WTC11 (cell line): Measurements from ENCODE around the gene SLC5A8. TPM values are rescaled to one million over a fixed set of nuclear protein-coding genes. Genes with fewer than 3 reads are reported as not detected.

Experiments used
- ATAC-seq: fragments of 200-7000 bp; cut with Tn5 transposase; 2 replicates; pipeline ENCODE4 v1.10.0; 2021; ENCODE audit warnings: mild to moderate bottlenecking, moderate library complexity
- CTCF ChIA-PET: fragments of 300-600 bp; sonication (Branson Sonifier 250); formaldehyde crosslinking; loops from one replicate; lab custom pipeline; 2021; ENCODE audit warnings: antibody characterized with exemption; lab: Charles Lee
- POLR2A ChIA-PET: fragments of 350-600 bp; sonication (Branson Sonifier 250); formaldehyde crosslinking; loops from one replicate; lab custom pipeline; 2021; ENCODE audit warnings: antibody characterized with exemption; lab: Charles Lee
- DNase-seq: peaks from one replicate; pipeline ENCODE4 v3.0.0; 2021; ENCODE audit warnings: low spot score
- H3K27ac Mint-ChIP-seq: 2 replicates; pipeline ENCODE4 v1.8.0; 2021; ENCODE audit warnings: mixed read lengths
- H3K27me3 Mint-ChIP-seq: 2 replicates; pipeline ENCODE4 v1.8.0; 2021; ENCODE audit warnings: low read depth, mild to moderate bottlenecking, moderate library complexity, mixed read lengths
- H3K36me3 Mint-ChIP-seq: 2 replicates; pipeline ENCODE4 v1.8.0; 2021; ENCODE audit warnings: mixed read lengths
- H3K4me1 Mint-ChIP-seq: 2 replicates; pipeline ENCODE4 v1.8.0; 2022; ENCODE audit warnings: mixed read lengths
- H3K4me3 Mint-ChIP-seq: 2 replicates; pipeline ENCODE4 v1.8.0; 2021; ENCODE audit warnings: mild to moderate bottlenecking, moderate library complexity, mixed read lengths
- H3K9me3 Mint-ChIP-seq: 2 replicates; pipeline ENCODE4 v1.8.0; 2021; ENCODE audit warnings: mixed read lengths
- ATF1 ChIP-seq: sonication (generic); formaldehyde crosslinking; IDR thresholded peaks from 2 replicates; pipeline ENCODE4 v1.8.1; 2023; ENCODE audit warnings: mild to moderate bottlenecking, moderate library complexity, missing genetic modification reagents
- CBFB ChIP-seq: sonication (generic); formaldehyde crosslinking; IDR thresholded peaks from 2 replicates; pipeline ENCODE4 v1.8.1; 2022; ENCODE audit warnings: mild to moderate bottlenecking, low read depth, missing genetic modification reagents
- ESRRA ChIP-seq: sonication (generic); formaldehyde crosslinking; IDR thresholded peaks from 2 replicates; pipeline ENCODE4 v1.8.1; 2022; ENCODE audit warnings: mild to moderate bottlenecking, missing genetic modification reagents, borderline replicate concordance
- ETV6 ChIP-seq: sonication (generic); formaldehyde crosslinking; IDR thresholded peaks from 2 replicates; pipeline ENCODE4 v1.8.1; 2022; ENCODE audit warnings: mild to moderate bottlenecking, missing genetic modification reagents
- IRF2 ChIP-seq: sonication (generic); formaldehyde crosslinking; IDR thresholded peaks from 2 replicates; pipeline ENCODE4 v1.8.0; 2022; ENCODE audit warnings: low read depth, missing genetic modification reagents, borderline replicate concordance
- MXD4 ChIP-seq: fragments of 250-450 bp; sonication (Bioruptor Pico); IDR thresholded peaks from 2 replicates; pipeline ENCODE4 v1.8.0; 2021; ENCODE audit warnings: mild to moderate bottlenecking, moderate library complexity, borderline replicate concordance
- MYBL2 ChIP-seq: sonication (generic); formaldehyde crosslinking; IDR thresholded peaks from 2 replicates; pipeline ENCODE4 v1.8.1; 2023; ENCODE audit warnings: mild to moderate bottlenecking, moderate library complexity, missing genetic modification reagents
- NFE2L1 ChIP-seq: sonication (generic); formaldehyde crosslinking; IDR thresholded peaks from 2 replicates; pipeline ENCODE4 v1.8.1; 2023; ENCODE audit warnings: missing genetic modification reagents
- NFYB ChIP-seq: sonication (generic); formaldehyde crosslinking; conservative IDR thresholded peaks from 2 replicates; pipeline ENCODE4 v1.8.0; 2022; ENCODE audit warnings: low read depth, missing genetic modification reagents
- NR2C2 ChIP-seq: sonication (generic); formaldehyde crosslinking; IDR thresholded peaks from 2 replicates; pipeline ENCODE4 v1.8.0; 2022; ENCODE audit warnings: mild to moderate bottlenecking, missing genetic modification reagents
- TP53 ChIP-seq: sonication (generic); formaldehyde crosslinking; IDR thresholded peaks from 2 replicates; pipeline ENCODE4 v1.8.1; 2023; ENCODE audit warnings: mild to moderate bottlenecking, missing genetic modification reagents
- ZNF219 ChIP-seq: sonication (generic); formaldehyde crosslinking; IDR thresholded peaks from 2 replicates; pipeline ENCODE4 v1.8.0; 2023; ENCODE audit warnings: missing genetic modification reagents, mild to moderate bottlenecking, borderline replicate concordance
- ZNF263 ChIP-seq: sonication (generic); formaldehyde crosslinking; IDR thresholded peaks from 2 replicates; pipeline ENCODE4 v1.8.1; 2022; ENCODE audit warnings: low read depth, mild to moderate bottlenecking, moderate library complexity, missing genetic modification reagents
- total RNA-seq: library from RNA; stranded (reverse); gene quantifications from 3 replicates; pipeline ENCODE4 v1.2.3, GENCODE V29; 2021
- TF ChIP-seq, protein P1 (sequence below): fragments of 250-450 bp; sonication (Bioruptor Pico); IDR thresholded peaks from 2 replicates; pipeline ENCODE4 v1.9.0; 2021; ENCODE audit warnings: moderate library complexity, mild to moderate bottlenecking, inconsistent platforms, borderline replicate concordance
- TF ChIP-seq, protein P2 (sequence below): sonication (generic); formaldehyde crosslinking; IDR thresholded peaks from 2 replicates; pipeline ENCODE4 v1.8.0; 2022; ENCODE audit warnings: mild to moderate bottlenecking, missing genetic modification reagents
- TF ChIP-seq, protein P3 (sequence below): fragments of 250-450 bp; sonication (Bioruptor Pico); IDR thresholded peaks from 2 replicates; pipeline ENCODE4 v1.8.0; 2021; ENCODE audit warnings: mild to moderate bottlenecking
- TF ChIP-seq, protein P4 (sequence below): fragments of 250-450 bp; sonication (Bioruptor Pico); IDR thresholded peaks from 2 replicates; pipeline ENCODE4 v1.9.0; 2021; ENCODE audit warnings: mild to moderate bottlenecking
- TF ChIP-seq, protein P5 (sequence below): sonication (generic); formaldehyde crosslinking; IDR thresholded peaks from 2 replicates; pipeline ENCODE4 v1.8.0; 2022; ENCODE audit warnings: mild to moderate bottlenecking, missing genetic modification reagents
- TF ChIP-seq, protein P6 (sequence below): fragments of 250-450 bp; sonication (Bioruptor Pico); conservative IDR thresholded peaks from 2 replicates; pipeline ENCODE4 v1.9.0; 2021; ENCODE audit warnings: mild to moderate bottlenecking
- TF ChIP-seq, protein P7 (sequence below): sonication (generic); formaldehyde crosslinking; IDR thresholded peaks from 2 replicates; pipeline ENCODE4 v1.8.0; 2023; ENCODE audit warnings: missing genetic modification reagents, mild to moderate bottlenecking, borderline replicate concordance
- TF ChIP-seq, protein P8 (sequence below): sonication (generic); formaldehyde crosslinking; IDR thresholded peaks from 2 replicates; pipeline ENCODE4 v1.8.1; 2023; ENCODE audit warnings: mild to moderate bottlenecking, missing genetic modification reagents, moderate library complexity
- TF ChIP-seq, protein P9 (sequence below): sonication (generic); formaldehyde crosslinking; IDR thresholded peaks from 2 replicates; pipeline ENCODE4 v1.8.1; 2023; ENCODE audit warnings: mild to moderate bottlenecking, moderate library complexity, missing genetic modification reagents

SLC5A8 gene
- total RNA-seq, 1 experiment from 2014 or later = not detected

DNA sequence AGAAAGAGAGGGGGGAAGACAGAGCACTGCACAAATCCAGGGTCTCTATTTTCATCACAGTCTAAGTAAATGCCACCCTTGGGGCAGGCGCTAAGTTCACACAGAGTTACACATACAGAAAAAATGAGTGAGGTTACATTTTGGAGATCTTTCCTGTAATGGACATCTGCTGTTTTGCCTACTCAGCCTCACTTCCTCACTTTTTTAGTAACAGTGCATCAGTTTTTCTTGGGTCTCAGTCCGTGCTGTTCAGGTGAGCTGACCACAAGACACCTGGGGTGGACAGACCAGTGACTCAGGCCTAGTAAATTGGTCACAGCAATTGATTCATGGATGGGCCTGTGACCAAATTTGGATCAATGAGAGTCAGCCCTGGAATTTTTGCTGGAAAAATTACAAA is 33.6 kb upstream of the SLC5A8 start:
- DNase-seq (no peak), ATAC-seq (no peak)
- POLR2A ChIA-PET = no interaction called here
- H3K9me3 Mint-ChIP-seq = peaks cover 6% of the 10 kb centered on the region
- H3K36me3 Mint-ChIP-seq = no peaks in the 10 kb centered on the region
- no peak overlapping the region for H3K4me3 Mint-ChIP-seq
- TF ChIP-seq, protein P1, sequence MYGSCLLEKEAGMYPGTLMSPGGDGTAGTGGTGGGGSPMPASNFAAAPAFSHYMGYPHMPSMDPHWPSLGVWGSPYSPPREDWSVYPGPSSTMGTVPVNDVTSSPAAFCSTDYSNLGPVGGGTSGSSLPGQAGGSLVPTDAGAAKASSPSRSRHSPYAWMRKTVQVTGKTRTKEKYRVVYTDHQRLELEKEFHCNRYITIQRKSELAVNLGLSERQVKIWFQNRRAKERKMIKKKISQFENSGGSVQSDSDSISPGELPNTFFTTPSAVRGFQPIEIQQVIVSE (CRISPR knock-in tag) = no peak
- TF ChIP-seq ATF1 (no peak), NFE2L1 (CRISPR knock-in tag) (no peak), NR2C2 (no peak), ESRRA (CRISPR knock-in tag) (no peak), CBFB (CRISPR knock-in tag) (no peak), ZNF219 (CRISPR knock-in tag) (no peak), NFYB (no peak), ETV6 (CRISPR knock-in tag) (no peak), TP53 (no peak), MYBL2 (CRISPR knock-in tag) (no peak), IRF2 (no peak)
- TF ChIP-seq, protein P2, sequence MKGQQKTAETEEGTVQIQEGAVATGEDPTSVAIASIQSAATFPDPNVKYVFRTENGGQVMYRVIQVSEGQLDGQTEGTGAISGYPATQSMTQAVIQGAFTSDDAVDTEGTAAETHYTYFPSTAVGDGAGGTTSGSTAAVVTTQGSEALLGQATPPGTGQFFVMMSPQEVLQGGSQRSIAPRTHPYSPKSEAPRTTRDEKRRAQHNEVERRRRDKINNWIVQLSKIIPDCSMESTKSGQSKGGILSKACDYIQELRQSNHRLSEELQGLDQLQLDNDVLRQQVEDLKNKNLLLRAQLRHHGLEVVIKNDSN (CRISPR knock-in tag) = no peak
- TF ChIP-seq, protein P3, sequence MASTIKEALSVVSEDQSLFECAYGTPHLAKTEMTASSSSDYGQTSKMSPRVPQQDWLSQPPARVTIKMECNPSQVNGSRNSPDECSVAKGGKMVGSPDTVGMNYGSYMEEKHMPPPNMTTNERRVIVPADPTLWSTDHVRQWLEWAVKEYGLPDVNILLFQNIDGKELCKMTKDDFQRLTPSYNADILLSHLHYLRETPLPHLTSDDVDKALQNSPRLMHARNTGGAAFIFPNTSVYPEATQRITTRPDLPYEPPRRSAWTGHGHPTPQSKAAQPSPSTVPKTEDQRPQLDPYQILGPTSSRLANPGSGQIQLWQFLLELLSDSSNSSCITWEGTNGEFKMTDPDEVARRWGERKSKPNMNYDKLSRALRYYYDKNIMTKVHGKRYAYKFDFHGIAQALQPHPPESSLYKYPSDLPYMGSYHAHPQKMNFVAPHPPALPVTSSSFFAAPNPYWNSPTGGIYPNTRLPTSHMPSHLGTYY (CRISPR knock-in tag) = no peak
- TF ChIP-seq, protein P4, sequence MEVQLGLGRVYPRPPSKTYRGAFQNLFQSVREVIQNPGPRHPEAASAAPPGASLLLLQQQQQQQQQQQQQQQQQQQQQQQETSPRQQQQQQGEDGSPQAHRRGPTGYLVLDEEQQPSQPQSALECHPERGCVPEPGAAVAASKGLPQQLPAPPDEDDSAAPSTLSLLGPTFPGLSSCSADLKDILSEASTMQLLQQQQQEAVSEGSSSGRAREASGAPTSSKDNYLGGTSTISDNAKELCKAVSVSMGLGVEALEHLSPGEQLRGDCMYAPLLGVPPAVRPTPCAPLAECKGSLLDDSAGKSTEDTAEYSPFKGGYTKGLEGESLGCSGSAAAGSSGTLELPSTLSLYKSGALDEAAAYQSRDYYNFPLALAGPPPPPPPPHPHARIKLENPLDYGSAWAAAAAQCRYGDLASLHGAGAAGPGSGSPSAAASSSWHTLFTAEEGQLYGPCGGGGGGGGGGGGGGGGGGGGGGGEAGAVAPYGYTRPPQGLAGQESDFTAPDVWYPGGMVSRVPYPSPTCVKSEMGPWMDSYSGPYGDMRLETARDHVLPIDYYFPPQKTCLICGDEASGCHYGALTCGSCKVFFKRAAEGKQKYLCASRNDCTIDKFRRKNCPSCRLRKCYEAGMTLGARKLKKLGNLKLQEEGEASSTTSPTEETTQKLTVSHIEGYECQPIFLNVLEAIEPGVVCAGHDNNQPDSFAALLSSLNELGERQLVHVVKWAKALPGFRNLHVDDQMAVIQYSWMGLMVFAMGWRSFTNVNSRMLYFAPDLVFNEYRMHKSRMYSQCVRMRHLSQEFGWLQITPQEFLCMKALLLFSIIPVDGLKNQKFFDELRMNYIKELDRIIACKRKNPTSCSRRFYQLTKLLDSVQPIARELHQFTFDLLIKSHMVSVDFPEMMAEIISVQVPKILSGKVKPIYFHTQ (CRISPR knock-in tag) = no peak
- TF ChIP-seq, protein P5, sequence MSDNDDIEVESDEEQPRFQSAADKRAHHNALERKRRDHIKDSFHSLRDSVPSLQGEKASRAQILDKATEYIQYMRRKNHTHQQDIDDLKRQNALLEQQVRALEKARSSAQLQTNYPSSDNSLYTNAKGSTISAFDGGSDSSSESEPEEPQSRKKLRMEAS (CRISPR knock-in tag) = no peak
- TF ChIP-seq, protein P6, sequence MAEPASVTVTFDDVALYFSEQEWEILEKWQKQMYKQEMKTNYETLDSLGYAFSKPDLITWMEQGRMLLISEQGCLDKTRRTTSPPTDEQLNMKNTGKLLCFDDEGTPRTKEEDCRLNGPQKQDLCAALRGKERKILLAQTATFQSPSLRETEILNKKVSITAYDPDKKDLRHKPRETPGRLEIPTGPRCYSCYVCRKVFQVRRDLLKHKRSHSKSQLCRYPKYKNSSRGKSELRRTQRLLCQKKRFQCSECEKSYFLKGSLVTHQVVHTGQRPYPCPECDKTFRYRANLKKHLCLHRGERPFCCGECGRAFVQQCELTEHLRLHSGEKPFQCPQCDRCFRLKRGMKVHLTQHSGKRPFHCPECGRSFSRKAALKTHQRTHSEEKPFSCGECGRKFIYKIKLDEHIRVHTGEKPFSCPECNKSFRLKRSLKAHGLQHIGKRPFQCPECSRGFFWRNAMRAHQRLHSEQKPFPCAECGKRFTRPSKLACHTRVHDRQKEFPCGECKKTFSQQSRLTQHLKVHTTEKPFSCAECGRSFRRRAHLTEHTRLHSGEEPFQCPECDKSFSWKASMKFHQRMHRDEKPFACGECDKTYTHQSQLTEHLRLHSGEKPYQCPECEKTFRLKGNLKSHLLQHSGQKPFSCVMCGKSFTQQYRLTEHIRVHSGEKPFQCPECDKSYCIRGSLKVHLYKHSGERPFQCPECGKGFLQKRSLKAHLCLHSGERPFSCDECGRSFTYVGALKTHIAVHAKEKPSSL (CRISPR knock-in tag) = no peak
- H3K4me1 Mint-ChIP-seq = no peaks in the 10 kb centered on the region
- no peak overlapping the region for H3K27ac Mint-ChIP-seq
- no peaks in the 10 kb centered on the region for H3K27me3 Mint-ChIP-seq
- CTCF ChIA-PET = no interaction called here

DNA sequence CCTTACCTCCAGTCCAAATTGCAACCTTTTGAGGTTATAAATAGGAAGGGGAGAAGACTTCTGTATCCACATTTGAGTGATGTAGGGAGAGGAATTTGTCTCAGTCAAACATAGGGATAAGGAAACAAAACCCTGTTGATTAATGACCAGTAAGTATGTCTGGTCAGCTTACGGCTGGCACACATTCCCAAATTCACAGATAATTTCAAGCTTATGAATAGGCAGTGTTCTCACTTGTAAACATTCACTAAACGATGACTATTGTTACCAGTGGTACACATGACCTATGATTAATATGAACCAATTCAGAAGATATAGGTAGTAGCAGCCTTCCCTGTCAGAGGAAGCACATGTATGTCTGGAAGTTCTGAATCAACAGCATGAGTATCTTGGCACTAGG is 33.0 kb upstream of the SLC5A8 start:
- peaks cover 6% of the 10 kb centered on the region for H3K9me3 Mint-ChIP-seq
- no peak for DNase-seq
- TF ChIP-seq ZNF263 (no peak), NFE2L1 (CRISPR knock-in tag) (no peak), MXD4 (CRISPR knock-in tag) (no peak)
- TF ChIP-seq, protein P7, sequence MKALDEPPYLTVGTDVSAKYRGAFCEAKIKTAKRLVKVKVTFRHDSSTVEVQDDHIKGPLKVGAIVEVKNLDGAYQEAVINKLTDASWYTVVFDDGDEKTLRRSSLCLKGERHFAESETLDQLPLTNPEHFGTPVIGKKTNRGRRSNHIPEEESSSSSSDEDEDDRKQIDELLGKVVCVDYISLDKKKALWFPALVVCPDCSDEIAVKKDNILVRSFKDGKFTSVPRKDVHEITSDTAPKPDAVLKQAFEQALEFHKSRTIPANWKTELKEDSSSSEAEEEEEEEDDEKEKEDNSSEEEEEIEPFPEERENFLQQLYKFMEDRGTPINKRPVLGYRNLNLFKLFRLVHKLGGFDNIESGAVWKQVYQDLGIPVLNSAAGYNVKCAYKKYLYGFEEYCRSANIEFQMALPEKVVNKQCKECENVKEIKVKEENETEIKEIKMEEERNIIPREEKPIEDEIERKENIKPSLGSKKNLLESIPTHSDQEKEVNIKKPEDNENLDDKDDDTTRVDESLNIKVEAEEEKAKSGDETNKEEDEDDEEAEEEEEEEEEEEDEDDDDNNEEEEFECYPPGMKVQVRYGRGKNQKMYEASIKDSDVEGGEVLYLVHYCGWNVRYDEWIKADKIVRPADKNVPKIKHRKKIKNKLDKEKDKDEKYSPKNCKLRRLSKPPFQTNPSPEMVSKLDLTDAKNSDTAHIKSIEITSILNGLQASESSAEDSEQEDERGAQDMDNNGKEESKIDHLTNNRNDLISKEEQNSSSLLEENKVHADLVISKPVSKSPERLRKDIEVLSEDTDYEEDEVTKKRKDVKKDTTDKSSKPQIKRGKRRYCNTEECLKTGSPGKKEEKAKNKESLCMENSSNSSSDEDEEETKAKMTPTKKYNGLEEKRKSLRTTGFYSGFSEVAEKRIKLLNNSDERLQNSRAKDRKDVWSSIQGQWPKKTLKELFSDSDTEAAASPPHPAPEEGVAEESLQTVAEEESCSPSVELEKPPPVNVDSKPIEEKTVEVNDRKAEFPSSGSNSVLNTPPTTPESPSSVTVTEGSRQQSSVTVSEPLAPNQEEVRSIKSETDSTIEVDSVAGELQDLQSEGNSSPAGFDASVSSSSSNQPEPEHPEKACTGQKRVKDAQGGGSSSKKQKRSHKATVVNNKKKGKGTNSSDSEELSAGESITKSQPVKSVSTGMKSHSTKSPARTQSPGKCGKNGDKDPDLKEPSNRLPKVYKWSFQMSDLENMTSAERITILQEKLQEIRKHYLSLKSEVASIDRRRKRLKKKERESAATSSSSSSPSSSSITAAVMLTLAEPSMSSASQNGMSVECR (CRISPR knock-in tag) = no peak
- TF ChIP-seq, protein P8, sequence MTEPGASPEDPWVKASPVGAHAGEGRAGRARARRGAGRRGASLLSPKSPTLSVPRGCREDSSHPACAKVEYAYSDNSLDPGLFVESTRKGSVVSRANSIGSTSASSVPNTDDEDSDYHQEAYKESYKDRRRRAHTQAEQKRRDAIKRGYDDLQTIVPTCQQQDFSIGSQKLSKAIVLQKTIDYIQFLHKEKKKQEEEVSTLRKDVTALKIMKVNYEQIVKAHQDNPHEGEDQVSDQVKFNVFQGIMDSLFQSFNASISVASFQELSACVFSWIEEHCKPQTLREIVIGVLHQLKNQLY (CRISPR knock-in tag) = no peak
- TF ChIP-seq, protein P9, sequence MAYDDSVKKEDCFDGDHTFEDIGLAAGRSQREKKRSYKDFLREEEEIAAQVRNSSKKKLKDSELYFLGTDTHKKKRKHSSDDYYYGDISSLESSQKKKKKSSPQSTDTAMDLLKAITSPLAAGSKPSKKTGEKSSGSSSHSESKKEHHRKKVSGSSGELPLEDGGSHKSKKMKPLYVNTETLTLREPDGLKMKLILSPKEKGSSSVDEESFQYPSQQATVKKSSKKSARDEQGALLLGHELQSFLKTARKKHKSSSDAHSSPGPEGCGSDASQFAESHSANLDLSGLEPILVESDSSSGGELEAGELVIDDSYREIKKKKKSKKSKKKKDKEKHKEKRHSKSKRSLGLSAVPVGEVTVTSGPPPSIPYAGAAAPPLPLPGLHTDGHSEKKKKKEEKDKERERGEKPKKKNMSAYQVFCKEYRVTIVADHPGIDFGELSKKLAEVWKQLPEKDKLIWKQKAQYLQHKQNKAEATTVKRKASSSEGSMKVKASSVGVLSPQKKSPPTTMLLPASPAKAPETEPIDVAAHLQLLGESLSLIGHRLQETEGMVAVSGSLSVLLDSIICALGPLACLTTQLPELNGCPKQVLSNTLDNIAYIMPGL (CRISPR knock-in tag) = no peak

More for the DNA sequence above, 33.0 kb upstream of the SLC5A8 start:
- ChIA-PET POLR2A (no interaction called here), CTCF (no interaction called here)
- no peaks in the 10 kb centered on the region for H3K36me3 Mint-ChIP-seq
- no peak overlapping the region for H3K27ac Mint-ChIP-seq
- H3K27me3 Mint-ChIP-seq = no peaks in the 10 kb centered on the region
- no peaks in the 10 kb centered on the region for H3K4me1 Mint-ChIP-seq
- ATAC-seq = no peak
- no peak overlapping the region for H3K4me3 Mint-ChIP-seq
